Stimulated activated CD4-positive, alpha-beta T cell treated with anti-CD3 and anti-CD28 coated beads, Interleukin-1b, Interleukin-23, amount 100 ng/mL, for 1 hour (primary cell): Measurements from ENCODE around the gene SUGCT.

Experiments
- DNase-seq, 2 donors: peaks; one replicate each; pipeline ENCODE4 v3.0.0-alpha.2; 2020; ENCODE audit warnings: low read depth in 2 of 2

Gene SUGCT

DNA sequence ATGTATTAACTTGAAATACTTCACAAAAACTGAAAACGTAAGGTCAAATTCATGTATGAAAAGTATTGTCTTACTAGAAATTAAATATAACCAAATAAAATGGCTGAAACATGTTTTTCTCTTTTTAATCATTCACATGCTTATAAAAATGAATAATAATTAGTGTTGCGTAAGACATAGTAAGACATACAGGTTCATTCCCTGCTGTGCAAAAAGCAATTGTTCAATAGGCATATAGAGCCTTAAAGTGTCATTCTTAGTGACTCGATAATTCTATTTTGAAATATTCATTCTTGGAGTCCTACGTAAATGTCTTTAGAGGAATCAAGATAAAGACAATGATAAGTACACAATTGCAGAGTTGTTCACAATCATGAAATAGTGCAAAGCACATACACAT lies 337.1 kb downstream of the SUGCT start:
- no peak for DNase-seq

DNA sequence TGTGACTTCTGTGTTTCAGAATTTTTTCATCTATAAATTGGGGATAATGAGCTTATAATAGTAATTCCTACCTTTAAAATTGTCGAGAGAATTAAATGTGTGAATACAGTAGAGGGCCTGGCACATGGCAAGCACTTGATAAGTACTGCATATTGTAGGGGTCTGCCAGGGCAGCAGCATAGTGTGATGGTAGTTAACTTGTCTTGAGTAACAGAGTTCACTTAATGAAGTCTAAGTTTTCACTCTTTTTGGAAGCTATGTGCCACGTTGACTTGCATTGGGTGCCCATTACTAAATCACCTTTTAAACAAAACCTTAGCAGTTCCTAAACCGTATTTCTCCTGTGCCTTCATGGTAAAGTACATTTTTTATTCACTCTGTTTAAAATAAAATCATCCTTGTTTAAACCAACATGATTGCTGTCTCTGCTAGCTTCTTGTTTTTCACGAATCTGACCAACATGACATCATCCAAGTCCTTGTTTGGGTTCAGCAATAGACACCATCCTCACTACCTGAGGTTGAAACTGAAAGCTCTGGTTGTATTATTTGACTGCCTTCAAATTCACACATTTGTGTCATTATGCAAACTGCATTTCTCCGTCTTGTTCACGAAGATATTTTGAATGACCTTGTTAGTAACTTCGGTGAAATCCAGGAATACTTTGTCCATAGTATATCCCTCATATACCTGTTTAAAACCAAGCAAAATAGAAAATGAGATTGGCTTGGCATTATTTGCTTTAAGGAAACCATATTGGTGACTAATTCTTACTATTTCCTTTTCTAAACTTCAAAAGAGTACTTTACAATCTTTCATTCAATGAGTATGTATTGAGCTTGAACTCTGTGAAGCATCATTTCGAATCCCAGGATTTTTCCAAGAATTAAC lies 340.2 kb downstream of the SUGCT start:
- no peak for DNase-seq

DNA sequence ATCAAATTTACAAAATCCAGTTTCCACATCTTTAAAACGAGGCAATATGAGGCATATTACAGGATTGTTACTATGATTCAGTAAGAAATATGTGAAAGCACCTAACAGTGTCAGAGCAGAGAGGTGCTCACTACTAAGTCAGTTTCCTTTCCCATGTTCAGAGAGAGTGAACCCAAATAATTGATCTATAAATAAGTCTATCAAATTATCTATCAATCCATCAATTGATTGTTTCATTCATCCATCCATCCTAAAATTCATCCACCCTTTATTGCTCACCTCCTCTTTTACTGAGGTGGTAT lies 340.8 kb downstream of the SUGCT start:
- no peak for DNase-seq

DNA sequence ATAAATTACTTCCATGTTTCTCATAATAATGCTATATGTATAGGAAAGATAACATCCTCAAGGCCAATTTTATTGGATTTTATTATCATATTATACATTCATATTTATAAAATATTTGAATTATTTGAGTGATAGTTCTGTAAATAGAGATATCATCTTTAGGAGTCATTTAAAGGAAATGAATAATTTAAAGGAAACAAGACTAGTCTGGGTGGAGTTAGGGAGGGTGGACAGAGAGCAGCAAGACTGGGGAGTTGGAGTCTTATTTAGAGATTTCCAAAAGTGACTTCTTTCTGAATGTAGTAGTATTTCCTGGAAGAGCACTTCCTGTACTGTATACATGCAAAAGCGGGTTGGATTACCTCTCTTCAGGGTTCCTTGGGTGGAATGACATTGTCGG lies 342.3 kb downstream of the SUGCT start:
- DNase-seq = no peak

DNA sequence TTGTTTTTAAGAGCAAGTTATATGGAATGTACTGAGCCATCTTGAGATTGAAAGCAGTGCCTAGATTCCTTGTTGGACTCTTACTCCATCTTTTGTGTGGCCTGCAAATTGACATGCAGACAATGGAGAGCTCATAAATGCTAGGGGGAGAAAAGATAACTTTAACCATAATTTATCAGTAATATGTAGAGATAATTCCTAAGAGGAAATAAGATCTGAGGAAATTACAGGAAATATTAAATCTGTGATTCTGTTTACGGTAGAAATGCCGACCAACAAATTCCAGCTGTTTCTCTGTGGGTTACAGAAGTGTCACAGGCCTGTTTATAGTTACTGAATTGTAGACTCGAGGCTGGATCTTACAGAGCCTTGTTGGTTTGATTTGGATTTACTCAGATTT lies 348.0 kb downstream of the SUGCT start:
- no peak for DNase-seq

DNA sequence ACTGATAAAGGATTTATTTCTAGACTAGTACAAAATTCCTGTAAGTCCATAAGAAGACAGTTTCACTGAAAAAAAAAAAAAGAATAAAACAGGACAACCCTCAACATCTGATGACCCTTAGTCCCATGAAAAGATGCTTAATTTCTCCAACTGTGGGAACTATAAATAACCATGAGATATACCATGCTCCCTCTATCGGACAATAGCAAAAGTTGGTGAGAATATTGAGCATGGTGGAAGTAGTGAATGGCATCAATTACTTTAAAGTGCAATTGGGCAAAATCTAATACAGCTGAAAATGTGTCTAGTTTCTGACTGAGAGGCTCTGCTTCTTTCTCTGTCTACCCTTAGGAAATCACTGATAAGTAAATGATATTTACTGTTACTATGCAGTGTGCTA lies 348.8 kb downstream of the SUGCT start:
- DNase-seq = no peak

DNA sequence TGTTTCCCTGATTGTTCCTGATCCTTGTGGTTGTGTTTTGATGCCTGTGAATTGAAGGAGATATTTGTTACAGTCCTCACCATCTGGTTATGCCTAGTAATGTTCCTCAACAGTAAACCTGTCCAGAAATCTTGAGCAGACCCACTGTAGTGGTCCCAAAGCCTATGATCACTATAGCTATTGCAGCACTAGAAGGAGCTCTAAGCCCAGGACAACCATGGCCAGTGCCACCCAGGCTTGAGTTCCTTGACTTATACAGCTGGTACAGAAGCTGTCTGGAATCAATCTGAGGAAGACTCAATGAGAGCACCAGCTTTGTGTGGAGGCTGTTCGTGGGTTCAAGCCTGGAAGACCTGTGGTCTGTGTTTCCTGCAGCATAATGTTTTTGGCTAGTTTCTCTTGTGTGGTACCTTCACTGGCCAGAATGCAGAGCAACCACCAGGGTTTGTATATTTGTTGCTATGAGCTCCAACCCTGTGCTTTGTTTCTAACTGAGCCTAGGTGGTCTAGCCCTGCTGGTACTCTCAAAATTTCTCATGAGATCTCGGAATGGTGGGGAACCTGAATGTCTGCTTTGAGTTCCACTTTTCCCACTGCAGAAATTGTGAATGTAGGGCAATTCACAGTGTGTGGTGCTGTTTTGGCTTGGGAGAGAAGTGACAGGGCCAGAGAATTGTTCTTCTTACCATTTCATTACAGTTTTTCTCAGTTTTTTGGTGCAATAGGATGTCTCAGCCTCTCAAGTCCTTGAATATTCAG lies 355.2 kb downstream of the SUGCT start:
- DNase-seq = no peak

DNA sequence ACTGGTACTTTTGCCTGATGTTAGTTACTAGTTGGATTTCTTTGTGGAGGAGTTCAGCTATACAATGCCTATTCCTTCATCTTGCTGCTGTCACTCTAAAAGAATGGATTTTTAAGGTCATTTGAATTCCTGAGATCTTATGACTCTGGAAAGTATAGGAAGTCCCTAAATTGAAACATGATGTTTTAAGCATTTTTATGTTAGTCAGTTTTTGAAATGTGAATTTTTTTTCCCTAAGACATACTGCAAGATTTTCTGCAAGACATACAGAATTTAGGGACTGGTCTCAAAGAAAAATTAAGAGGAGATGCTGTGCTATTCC lies 355.8 kb downstream of the SUGCT start:
- no peak for DNase-seq

DNA sequence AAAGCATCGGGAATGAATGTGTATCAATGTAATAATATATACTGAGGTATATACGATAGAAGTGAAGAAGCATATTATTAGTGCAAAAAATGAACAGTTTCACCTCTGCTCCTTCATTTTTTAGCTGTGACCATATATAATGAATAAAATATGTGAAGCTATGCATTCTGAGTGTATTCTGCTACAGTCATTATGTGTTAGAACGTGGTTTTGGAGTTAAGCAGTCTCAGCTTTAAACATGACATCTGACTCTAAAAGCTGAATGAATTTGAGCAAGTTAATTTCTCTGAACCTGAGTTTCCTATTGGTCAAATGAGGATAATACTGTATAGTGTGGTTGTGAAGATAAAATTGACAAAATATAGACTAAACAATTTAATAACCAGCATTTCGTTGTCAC lies 358.1 kb downstream of the SUGCT start:
- no peak for DNase-seq

DNA sequence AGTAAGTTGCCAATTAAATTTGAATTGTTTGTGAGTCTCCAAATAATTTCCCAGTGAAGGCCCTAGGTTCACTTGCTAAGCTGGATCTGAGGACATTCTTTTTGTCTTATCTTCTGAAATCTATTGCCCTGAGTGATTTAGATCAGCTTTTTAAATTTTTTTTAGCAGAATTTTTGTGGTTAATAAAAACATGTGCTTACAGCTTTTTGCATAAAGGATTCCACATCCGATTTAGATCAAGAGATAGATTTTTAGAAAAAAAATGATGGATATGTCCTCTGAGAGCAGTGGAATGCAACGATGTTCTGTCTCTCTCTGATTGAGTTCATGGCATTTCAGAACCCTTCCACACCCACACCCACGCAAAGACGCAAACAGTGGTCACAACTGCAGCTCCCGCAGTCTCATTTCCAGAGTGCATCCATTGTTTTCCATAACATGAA lies 358.8 kb downstream of the SUGCT start:
- DNase-seq = no peak

DNA sequence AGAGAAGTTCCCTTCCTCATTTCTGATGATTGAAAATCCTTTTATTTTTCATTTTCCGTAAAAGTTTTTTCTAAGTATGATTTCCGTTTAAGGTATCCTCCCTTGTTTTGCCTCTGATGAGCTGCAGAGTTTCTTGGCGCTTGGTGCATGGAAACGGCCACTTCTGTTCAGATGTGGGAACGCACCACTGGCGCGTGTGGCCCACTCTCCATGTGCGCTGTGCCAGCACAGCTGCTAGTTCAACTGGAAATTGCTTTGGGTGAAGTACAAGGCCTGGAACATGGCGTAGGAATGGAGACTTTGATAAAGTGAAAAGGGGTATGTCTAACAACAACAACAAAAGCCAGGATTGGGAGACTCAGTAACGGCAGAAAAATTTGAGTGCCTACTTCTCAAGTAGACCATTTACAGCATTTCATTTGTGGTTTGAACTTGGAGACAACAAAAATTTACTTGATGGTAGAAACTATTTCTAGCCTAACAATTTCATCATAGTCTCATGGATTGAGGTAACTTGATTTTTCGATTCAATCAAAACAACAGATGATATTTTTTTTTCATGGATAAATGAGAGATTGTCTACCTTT lies 364.2 kb downstream of the SUGCT start:
- DNase-seq = no peak

DNA sequence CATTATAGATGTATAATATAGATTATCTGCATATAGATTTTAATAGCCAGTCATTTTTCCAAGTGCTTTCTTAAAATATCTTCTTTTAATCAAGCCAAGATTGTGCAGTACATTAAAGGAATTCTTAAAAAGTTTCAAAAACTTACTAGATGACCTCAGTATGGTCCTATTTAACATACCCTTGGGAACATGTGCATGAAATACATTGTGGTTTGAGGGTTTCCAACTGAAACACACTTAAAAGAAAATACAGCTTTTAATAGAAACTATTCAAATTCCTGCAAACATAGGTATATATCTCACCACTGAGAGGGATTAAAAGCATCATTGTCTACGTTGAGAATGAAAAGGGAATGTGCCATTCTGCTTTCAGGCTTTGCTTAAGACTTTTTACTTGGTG lies 364.9 kb downstream of the SUGCT start:
- DNase-seq = no peak

DNA sequence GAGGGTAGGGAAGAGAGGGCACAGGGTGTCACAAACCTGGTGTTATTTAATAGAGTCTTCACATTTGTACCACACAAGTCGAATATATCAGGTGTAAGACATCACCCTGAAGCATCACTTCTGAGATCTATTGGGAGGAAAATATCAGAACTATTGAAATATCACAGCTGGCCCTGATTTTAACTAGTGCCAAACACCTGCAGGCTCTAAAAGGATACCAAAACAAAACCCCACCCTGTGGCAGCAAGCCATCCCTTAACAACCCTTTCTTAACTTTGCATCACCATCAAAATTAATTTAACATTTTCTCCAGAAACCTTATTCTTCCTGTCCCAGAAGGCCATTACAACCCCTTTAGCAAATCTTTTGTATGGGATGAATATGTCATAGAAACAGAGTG lies 365.4 kb downstream of the SUGCT start:
- no peak for DNase-seq

DNA sequence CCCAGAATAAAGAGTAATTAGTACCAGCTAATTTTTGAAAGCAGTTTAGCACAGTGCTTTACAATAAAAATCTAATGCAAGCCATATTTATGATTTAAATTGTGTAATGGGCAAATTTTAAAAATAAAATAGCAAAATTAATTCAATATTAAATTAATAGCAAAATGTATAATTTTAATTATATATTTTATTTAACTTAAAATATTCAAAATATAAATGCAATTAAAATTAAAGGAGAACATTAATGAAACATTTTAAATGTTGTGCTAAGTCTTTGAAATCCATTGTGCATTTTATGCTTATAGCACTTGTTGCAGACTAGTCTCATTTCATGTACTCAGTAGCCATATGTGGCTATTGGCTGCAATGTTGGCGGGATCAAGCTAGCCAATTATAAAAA lies 367.6 kb downstream of the SUGCT start:
- no peak for DNase-seq

DNA sequence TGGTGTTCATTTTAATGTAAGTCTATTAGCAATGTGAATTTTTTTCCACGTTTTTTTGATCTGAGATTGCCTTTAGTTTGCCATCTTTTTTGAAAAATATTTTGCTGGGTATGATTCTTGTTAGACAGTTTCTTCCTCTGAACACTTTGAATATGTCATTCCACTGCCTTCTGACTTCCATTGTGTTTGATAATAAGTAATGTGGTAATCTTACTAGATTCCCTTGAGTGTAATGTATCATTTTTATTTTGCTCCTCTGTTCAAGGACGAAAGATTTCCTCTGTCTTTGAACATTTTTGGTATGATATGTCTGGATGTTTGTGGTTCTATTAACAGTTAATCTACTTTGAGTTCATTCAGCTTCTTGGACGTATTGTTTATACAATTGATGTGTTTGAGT lies 371.4 kb downstream of the SUGCT start:
- no peak for DNase-seq

DNA sequence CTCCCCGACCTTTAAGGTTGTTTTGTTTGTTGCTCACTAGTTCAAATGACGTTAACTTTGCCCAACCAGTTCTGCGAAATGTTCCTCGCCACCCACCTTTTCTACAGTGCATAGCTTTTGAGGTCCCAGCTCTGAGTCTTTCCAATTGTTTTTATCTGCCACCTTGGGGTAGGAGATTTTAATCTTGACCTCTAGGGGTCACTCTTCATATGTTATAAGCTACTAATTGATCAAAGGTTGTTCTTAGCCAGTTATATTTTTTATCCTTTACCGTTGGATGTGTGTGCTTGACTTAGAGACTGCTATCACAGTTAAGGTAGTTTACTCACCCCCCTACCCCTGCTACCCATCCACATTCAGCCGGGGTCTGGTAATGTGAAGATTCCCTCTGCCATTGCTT lies 372.4 kb downstream of the SUGCT start:
- no peak for DNase-seq

DNA sequence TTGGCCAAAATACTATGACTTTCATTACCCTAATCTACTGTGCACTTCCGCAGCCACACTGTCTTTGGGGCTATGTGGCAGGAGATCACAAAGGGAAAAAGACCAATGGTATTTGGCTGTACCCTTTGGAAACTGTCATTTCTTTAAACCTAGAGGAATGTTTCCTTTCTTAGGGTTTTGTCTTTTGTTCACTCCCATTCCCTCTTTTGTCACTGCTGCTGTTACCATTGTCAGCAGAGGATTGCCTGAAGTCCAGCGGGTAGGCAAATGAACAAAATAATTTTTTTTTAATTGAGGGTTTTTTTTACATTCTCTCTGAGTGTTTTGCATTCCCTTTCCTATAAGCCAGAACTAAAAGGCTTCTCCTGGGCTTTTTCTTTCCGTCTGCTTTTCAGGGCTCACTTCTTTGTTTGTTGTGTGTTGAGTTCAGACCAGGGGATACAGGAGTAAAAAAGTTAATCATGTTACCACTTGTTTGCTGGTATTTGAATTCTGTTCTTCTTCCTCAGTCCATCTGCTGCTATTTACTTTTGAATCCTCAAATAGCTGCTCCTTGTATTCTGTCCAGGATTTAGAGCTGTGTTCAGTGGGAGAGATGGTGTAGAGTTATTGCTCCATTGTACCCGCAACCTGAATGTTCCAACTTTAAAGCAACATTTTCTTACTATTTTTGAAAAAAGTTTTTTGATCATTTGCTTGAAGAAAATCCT lies 374.6 kb downstream of the SUGCT start:
- DNase-seq = no peak

DNA sequence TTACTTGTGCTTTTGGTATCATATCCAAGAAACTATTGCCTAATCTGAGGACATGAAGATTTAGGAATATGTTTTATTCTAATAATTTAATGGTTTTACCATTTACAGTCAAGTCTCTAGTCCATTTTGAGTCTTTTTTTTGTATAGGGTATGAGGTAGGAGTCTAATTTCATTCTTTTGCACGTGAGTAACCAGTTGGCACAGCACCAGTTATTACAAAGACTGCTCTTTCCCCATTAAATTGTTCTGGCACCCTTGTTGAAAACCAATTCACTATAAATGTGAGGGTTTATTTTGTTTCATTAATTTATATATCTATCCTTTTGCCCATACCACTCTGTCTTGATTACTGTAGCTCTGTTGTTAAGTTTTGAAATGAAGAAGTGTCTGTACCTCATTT lies 381.6 kb downstream of the SUGCT start:
- DNase-seq = no peak

DNA sequence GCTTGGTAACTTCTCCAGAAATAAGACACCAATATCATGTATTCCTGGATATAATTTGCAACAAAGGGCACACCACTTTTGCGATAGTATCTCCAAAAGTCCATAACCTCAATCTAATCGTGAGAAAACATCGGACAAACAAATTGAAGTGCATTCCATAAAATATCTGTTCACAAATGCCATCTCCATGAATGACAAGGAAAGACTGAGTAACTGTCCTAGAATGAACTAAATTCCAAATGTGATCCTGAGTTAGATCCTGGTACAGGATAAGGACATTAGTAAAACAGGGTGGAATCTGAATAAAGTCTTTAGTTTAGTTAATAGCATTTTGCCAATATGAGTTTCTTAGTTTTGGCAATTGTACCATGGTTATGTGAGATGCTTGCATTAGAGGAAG lies 384.2 kb downstream of the SUGCT start:
- no peak for DNase-seq

DNA sequence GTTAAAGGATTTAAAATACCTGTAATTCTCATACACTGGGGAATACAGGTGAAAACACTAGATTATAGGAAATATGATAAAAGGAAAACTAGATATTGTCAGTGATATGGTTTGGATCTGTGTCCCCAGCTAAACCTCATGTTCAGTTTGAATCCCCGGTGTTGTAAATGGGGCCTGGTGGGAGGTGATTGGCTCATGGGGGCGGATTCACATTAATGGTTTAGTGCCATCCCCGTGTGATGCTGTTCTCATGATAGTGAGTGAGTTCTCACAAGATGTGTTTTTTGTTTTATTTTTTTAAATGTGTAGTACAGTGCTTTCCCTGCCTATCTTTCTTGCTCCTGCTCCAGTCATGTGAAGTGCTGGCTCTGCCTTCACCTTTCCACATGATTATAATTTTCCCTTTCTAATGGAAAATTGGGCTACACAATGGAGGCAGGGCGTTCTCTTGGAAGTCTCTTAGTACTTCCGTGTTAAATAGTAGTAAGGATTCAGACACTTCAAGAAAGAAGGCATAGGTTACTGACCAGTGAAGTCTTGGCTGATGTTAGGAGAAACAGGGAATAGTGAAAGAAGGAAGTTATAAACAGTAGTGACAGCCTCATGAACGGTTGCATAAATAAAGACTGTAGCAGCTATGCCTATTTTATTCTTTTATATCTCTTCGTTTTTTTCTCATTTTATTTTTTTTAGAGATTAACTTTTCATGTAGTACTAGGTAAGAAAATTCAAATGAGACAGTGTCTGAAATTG lies 386.4 kb downstream of the SUGCT start:
- no peak for DNase-seq

DNA sequence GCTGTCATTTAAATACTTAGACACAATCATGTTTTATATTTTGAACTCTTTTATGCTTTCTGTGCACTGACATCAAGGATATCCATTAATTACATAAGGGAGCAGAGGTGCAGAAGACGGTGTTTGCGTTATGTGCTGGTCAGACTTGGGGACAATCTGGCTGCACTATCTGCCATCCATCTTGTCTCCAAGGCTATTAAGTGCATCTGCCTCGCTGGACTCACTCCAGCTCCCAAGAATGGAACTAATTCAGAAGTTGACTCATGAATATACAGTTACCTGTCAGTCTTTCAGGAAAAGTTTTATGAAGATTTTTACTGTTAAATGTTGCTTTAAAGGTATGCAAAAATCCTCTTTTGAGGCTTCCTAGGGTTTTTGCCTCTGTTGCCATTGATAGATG lies 391.0 kb downstream of the SUGCT start:
- DNase-seq = no peak
